ENCODE results near the gene NFIA. TPM values are rescaled to one million over a fixed set of nuclear protein-coding genes. Genes with fewer than 3 reads are reported as not detected.

Gene NFIA
- total and polyA plus RNA-seq, 2 donors (not counting 1 experiment from before 2014, with no cell fraction given) = 5.4 to 11.0 TPM

DNA sequence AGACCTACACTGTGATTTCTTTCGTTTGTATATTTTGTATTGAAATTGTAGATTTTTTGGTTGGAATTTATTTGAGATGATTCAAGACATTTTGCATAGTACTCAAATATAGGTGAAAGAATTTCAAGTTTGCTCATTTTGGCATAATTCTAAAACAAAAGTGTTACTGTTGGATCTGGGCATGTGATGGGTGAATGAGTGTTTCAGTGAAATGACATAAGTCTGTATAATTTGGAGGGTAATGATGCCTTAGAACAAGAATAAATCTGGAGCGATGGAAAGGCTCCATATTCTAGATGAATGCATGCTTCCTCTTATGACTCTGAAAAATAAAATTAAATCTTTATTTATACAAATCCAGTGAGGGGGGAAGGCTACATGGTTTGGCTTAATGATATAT lies 41.0 kb downstream of the NFIA start:
- H3K4me3 ChIP-seq (replicated peaks in 1 of 4; ENCODE audit: control extremely low read depth in 1 of 4, insufficient read depth in 1 of 4, low read depth in 3 of 4, low read length in 4 of 4) = no peak overlapping the region
- H3K4me1 ChIP-seq (ENCODE audit: control insufficient read depth, extremely low read depth, insufficient read depth, low read length) = no peaks in the 10 kb centered on the region
- no peak overlapping the region for H3K4me2 ChIP-seq (ENCODE audit: extremely low read depth, insufficient read depth, low read length)
- no peak overlapping the region for H3K27ac ChIP-seq (ENCODE audit: insufficient read depth, low read length)
- H3K79me2 ChIP-seq (ENCODE audit: control insufficient read depth, insufficient read depth, low read length) = no peaks in the 10 kb centered on the region
- DNase-seq (ENCODE audit: low read depth in 2 of 2) = no peak
- H3K36me3 ChIP-seq (ENCODE audit: control insufficient read depth, insufficient read depth, low read length) = no peaks in the 10 kb centered on the region
- no peaks in the 10 kb centered on the region for H4K20me1 ChIP-seq (ENCODE audit: control insufficient read depth, extremely low read depth, insufficient read depth, low read length)
- TF ChIP-seq EZH2 (IDR thresholded peaks at IDR 0.05; ENCODE audit: low read length, missing control alignments) (no peak), CTCF (conservative IDR thresholded peaks at IDR 0.05 in 1 of 2, IDR thresholded peaks at IDR 0.05 in 1 of 2; ENCODE audit: low read depth in 1 of 2, low read length in 2 of 2) (no peak)
- H3K9ac ChIP-seq (ENCODE audit: insufficient read depth, low read length) = no peak overlapping the region
- H3K9me3 ChIP-seq (ENCODE audit: control insufficient read depth, insufficient read depth, low read depth, low read length) = no peaks in the 10 kb centered on the region
- H2AFZ ChIP-seq (ENCODE audit: low read length) = no peak overlapping the region
- no peaks in the 10 kb centered on the region for H3K27me3 ChIP-seq (ENCODE audit: control insufficient read depth, insufficient read depth, low read length)

DNA sequence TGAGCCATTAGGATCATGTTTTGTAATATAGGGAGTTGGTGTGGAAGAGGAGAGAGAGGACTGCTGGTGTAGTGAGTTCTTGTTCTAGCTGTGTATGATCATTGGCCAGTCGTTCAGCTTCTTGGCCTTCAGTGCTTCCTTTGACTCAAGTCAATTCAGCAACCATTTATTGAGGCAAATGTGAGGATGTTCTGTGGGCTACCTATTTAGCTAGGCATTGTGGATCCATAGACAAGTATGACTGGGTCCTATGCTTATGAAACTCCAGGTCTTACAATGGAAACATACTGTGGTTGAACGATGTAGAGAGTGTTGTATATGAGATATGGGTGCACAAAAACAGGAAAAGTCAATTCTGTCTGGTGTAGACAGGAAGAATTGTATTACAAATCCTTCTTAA lies 41.7 kb downstream of the NFIA start:
- Histone ChIP-seq H3K4me2 (ENCODE audit: extremely low read depth, insufficient read depth, low read length) (no peak overlapping the region), H2AFZ (ENCODE audit: low read length) (no peak overlapping the region), H3K79me2 (ENCODE audit: control insufficient read depth, insufficient read depth, low read length) (no peaks in the 10 kb centered on the region), H3K4me1 (ENCODE audit: control insufficient read depth, extremely low read depth, insufficient read depth, low read length) (no peaks in the 10 kb centered on the region), H3K4me3 (replicated peaks in 1 of 4; ENCODE audit: control extremely low read depth in 1 of 4, insufficient read depth in 1 of 4, low read depth in 3 of 4, low read length in 4 of 4) (no peak overlapping the region), H3K27me3 (ENCODE audit: control insufficient read depth, insufficient read depth, low read length) (no peaks in the 10 kb centered on the region), H3K9ac (ENCODE audit: insufficient read depth, low read length) (no peak overlapping the region), H3K27ac (ENCODE audit: insufficient read depth, low read length) (no peak overlapping the region), H3K9me3 (ENCODE audit: control insufficient read depth, insufficient read depth, low read depth, low read length) (no peaks in the 10 kb centered on the region), H3K36me3 (ENCODE audit: control insufficient read depth, insufficient read depth, low read length) (no peaks in the 10 kb centered on the region), H4K20me1 (ENCODE audit: control insufficient read depth, extremely low read depth, insufficient read depth, low read length) (no peaks in the 10 kb centered on the region)
- DNase-seq (ENCODE audit: low read depth in 2 of 2) = no peak
- no peak for TF ChIP-seq EZH2 (IDR thresholded peaks at IDR 0.05; ENCODE audit: low read length, missing control alignments)
- TF ChIP-seq CTCF (conservative IDR thresholded peaks at IDR 0.05 in 1 of 2, IDR thresholded peaks at IDR 0.05 in 1 of 2; ENCODE audit: low read depth in 1 of 2, low read length in 2 of 2) = no peak

DNA sequence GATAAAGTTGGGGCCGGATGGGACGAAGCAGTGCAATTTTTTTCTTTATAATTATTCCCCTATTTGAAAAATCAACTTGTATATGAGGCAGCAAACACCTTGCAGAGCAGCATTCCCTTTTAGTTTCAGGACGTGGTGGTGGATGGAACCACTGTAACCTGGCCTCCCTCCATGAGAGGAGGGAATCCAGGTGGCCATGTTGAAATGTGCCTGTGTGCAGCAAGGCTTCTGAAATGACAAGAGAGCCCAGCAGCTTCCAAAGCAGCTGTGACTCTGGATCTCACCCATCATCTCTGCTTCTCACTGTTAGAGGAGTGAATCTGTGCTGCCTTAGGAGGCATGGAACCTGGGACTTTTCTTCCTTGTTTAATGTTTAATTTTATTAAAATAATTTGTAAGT lies 42.3 kb downstream of the NFIA start:
- H4K20me1 ChIP-seq (ENCODE audit: control insufficient read depth, extremely low read depth, insufficient read depth, low read length) = no peaks in the 10 kb centered on the region
- H3K36me3 ChIP-seq (ENCODE audit: control insufficient read depth, insufficient read depth, low read length) = no peaks in the 10 kb centered on the region
- H3K4me3 ChIP-seq (replicated peaks in 1 of 4; ENCODE audit: control extremely low read depth in 1 of 4, insufficient read depth in 1 of 4, low read depth in 3 of 4, low read length in 4 of 4) = no peak overlapping the region
- H3K4me1 ChIP-seq (ENCODE audit: control insufficient read depth, extremely low read depth, insufficient read depth, low read length) = no peaks in the 10 kb centered on the region
- no peaks in the 10 kb centered on the region for H3K9me3 ChIP-seq (ENCODE audit: control insufficient read depth, insufficient read depth, low read depth, low read length)
- H3K4me2 ChIP-seq (ENCODE audit: extremely low read depth, insufficient read depth, low read length) = no peak overlapping the region
- no peak overlapping the region for H2AFZ ChIP-seq (ENCODE audit: low read length)
- no peak for DNase-seq (ENCODE audit: low read depth in 2 of 2)
- no peak overlapping the region for H3K27ac ChIP-seq (ENCODE audit: insufficient read depth, low read length)
- H3K27me3 ChIP-seq (ENCODE audit: control insufficient read depth, insufficient read depth, low read length) = no peaks in the 10 kb centered on the region
- TF ChIP-seq CTCF (conservative IDR thresholded peaks at IDR 0.05 in 1 of 2, IDR thresholded peaks at IDR 0.05 in 1 of 2; ENCODE audit: low read depth in 1 of 2, low read length in 2 of 2) (no peak), EZH2 (IDR thresholded peaks at IDR 0.05; ENCODE audit: low read length, missing control alignments) (no peak)
- no peaks in the 10 kb centered on the region for H3K79me2 ChIP-seq (ENCODE audit: control insufficient read depth, insufficient read depth, low read length)
- no peak overlapping the region for H3K9ac ChIP-seq (ENCODE audit: insufficient read depth, low read length)

Data from fibroblast of lung (primary cell).